Thyroid gland (tissue), 4 donors: ENCODE results near the gene UBE3A. TPM values are rescaled to one million over a fixed set of nuclear protein-coding genes. Genes with fewer than 3 reads are reported as not detected.
A peak's percentile ranks its signal among the peaks of the same experiment; 100 is the strongest.

ENCODE experiments used
- DNase-seq, 2 donors: peaks; one replicate each; pipeline ENCODE4 v3.0.0-alpha.2; 2019
- H3K27ac ChIP-seq, 3 donors: fragments of 200-600 bp; sonication (generic); 1 replicate in 2 of 3; 2 replicates in 1 of 3; pipeline ENCODE4 v1.5.1; 2016 to 2019; ENCODE audit warnings: mild to moderate bottlenecking in 1 of 3, moderate library complexity in 1 of 3
- H3K27me3 ChIP-seq: fragments of 200-600 bp; sonication (generic); one replicate; pipeline ENCODE4 v1.5.1; 2019
- H3K36me3 ChIP-seq, 2 donors: fragments of 200-600 bp; sonication (generic); one replicate each; pipeline ENCODE4 v1.5.1; 2016 to 2019
- H3K4me1 ChIP-seq, 2 donors: fragments of 200-600 bp; sonication (generic); one replicate each; pipeline ENCODE4 v1.5.1; 2017 to 2019
- H3K4me3 ChIP-seq, 3 donors: fragments of 200-600 bp; sonication (generic); replicated peaks in 1 of 3; 1 replicate in 2 of 3; 2 replicates in 1 of 3; pipeline ENCODE4 v1.5.1; 2016; ENCODE audit warnings: mild to moderate bottlenecking in 1 of 3
- H3K9me3 ChIP-seq: fragments of 200-600 bp; sonication (generic); one replicate; pipeline ENCODE4 v1.5.1; 2017
- POLR2A ChIP-seq, 2 donors: fragments of 450-650 bp; IDR thresholded peaks; one replicate each; pipeline ENCODE4 v1.6.1; 2017; ENCODE audit warnings: antibody characterized with exemption in 2 of 2, mild to moderate bottlenecking in 2 of 2, moderate library complexity in 1 of 2
- WGBS, 2 donors: methylation state at CpG; one replicate each; pipeline ENCODE4 v1.1.5; 2017; 5-methylcytosine and 5-hydroxymethylcytosine counted together
- intact Hi-C: fragments of 100-400 bp; cut with DNase I; formaldehyde crosslinking; loops from one replicate; pipeline ENCODE4 v1.15.1; 2023
- total RNA-seq, 4 donors: library from RNA; depleted of rRNA; stranded (reverse); fragments of >200 nt; gene quantifications; one replicate each; pipeline ENCODE4 v1.2.3, GENCODE V29; 2016
- TF ChIP-seq, protein P1 (sequence below), 6 experiments: fragments of 200-600 bp in 3 of 6; fragments of 450-650 bp in 3 of 6; sonication (generic) in 3 of 6; IDR thresholded peaks; one replicate each; pipeline ENCODE4 v1.5.1; 2016 to 2019; ENCODE audit warnings: antibody characterized with exemption in 6 of 6, mild to moderate bottlenecking in 2 of 6, inconsistent platforms in 1 of 6, moderate library complexity in 1 of 6

Gene UBE3A
- total RNA-seq, 4 donors from 2014 or later = 88.6 to 140 (median 106) TPM

DNA sequence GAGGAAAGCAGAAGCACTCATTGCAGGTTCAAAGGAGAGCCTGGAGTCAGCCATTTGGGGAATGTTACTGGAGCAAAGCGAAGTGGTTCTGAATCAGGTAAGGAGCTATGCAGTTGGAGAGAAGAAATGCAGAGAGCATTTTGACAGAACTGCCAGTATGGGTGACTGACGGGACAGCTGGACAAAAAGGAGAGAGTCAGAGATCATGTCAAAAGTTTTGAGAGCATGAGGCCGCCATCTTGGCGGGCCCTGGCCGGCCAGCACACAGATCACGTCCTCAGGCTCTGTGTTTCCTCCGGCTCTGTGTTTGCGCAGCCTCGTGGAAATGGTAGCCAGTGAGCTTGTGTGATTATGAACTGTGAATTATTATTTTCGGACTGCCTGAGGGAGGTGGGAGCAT is 29.8 kb upstream of the UBE3A start:
- Histone ChIP-seq H3K36me3 (no peaks in the 10 kb centered on the region), H3K27ac (no peak overlapping the region), H3K9me3 (no peaks in the 10 kb centered on the region), H3K27me3 (no peaks in the 10 kb centered on the region), H3K4me3 (no peak overlapping the region), H3K4me1 (peaks cover 27 to 46% of the 10 kb centered on the region in 2 donors)
- intact Hi-C loops = no loop called here
- 95% methylated on average over 10 of the region's 10 CpGs for WGBS, 2 donors
- TF ChIP-seq POLR2A (IDR thresholded peaks at IDR 0.05) = no peak
- TF ChIP-seq, protein P1, sequence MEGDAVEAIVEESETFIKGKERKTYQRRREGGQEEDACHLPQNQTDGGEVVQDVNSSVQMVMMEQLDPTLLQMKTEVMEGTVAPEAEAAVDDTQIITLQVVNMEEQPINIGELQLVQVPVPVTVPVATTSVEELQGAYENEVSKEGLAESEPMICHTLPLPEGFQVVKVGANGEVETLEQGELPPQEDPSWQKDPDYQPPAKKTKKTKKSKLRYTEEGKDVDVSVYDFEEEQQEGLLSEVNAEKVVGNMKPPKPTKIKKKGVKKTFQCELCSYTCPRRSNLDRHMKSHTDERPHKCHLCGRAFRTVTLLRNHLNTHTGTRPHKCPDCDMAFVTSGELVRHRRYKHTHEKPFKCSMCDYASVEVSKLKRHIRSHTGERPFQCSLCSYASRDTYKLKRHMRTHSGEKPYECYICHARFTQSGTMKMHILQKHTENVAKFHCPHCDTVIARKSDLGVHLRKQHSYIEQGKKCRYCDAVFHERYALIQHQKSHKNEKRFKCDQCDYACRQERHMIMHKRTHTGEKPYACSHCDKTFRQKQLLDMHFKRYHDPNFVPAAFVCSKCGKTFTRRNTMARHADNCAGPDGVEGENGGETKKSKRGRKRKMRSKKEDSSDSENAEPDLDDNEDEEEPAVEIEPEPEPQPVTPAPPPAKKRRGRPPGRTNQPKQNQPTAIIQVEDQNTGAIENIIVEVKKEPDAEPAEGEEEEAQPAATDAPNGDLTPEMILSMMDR (IDR thresholded peaks at IDR 0.05) = no peak
- no peak for DNase-seq

GRCh38 chr15:25465835-25466234 is 27.0 kb upstream of the UBE3A start:
- Histone ChIP-seq H3K4me3 (no peak overlapping the region), H3K4me1 (peaks cover 27 to 46% of the 10 kb centered on the region in 2 donors), H3K36me3 (no peaks in the 10 kb centered on the region), H3K27ac (peak overlapping the region in 2 of 3 donors; percentile 0 to 38), H3K9me3 (no peaks in the 10 kb centered on the region), H3K27me3 (no peaks in the 10 kb centered on the region)
- 19 to 56% methylated on average over 1 of the region's 1 CpG for WGBS, 2 donors
- DNase-seq = peak; percentile 99
- intact Hi-C loops = no loop called here
- no peak for TF ChIP-seq POLR2A (IDR thresholded peaks at IDR 0.05)
- TF ChIP-seq, protein P1 (IDR thresholded peaks at IDR 0.05) = peak in 1 of 6 experiments; percentile 14

DNA sequence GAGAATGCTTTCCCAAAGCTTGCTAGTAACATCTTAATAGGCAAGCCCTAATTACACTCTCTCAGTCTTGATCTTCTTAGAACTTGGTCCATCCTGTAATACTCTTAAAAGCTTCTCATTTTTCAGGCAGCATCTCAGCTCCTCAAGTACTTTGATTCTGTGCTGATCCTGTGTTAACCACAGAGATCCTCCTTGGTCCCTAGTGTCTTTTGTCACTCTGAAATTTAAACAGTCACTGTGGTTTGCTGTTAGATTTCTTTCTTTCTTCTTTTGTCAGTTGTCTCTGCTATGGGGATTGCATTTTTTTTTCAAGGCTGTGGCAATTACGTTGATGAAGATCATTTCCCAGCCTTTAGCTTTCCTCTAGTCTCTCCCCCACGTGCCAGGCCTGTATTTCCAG is 26.0 kb upstream of the UBE3A start:
- peaks cover 27 to 46% of the 10 kb centered on the region in 2 donors for H3K4me1 ChIP-seq
- H3K9me3 ChIP-seq = no peaks in the 10 kb centered on the region
- H3K4me3 ChIP-seq = no peak overlapping the region
- TF ChIP-seq, protein P1 (IDR thresholded peaks at IDR 0.05) = no peak
- TF ChIP-seq POLR2A (IDR thresholded peaks at IDR 0.05) = no peak
- H3K36me3 ChIP-seq = no peaks in the 10 kb centered on the region
- no peaks in the 10 kb centered on the region for H3K27me3 ChIP-seq
- no peak for DNase-seq
- intact Hi-C loops = no loop called here
- WGBS, 2 donors = 84 to 85% methylated on average over 2 of the region's 2 CpGs
- H3K27ac ChIP-seq = no peak overlapping the region

DNA sequence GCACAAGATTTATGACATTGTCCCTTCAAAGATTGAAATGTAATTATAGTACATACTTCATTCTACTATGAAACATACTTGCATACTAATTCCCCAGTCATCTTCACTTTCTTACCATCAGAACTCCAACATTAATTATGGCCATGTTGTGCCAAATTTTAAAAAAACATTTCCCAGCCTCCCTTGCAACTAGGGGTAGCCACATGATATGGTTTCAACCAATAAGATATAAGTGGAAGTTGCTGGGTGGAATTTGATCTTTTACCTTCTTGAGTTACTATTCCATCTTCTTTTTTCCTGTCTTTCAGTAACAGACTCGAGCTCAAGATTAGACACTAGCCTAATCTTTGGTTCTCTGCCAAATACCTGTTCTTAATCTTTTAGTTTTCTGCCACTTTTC is 25.6 kb upstream of the UBE3A start:
- WGBS, 2 donors = 0 to 45% methylated on average over 1 of the region's 1 CpG
- intact Hi-C loops = no loop called here

GRCh38 chr15:25456196-25456595 is 17.4 kb upstream of the UBE3A start:
- H3K4me3 ChIP-seq = no peak overlapping the region
- H3K27ac ChIP-seq = no peak overlapping the region
- 91% methylated on average over 3 of the region's 3 CpGs for WGBS, 2 donors
- no peaks in the 10 kb centered on the region for H3K36me3 ChIP-seq
- no peaks in the 10 kb centered on the region for H3K27me3 ChIP-seq
- no peaks in the 10 kb centered on the region for H3K4me1 ChIP-seq
- no peak for DNase-seq
- intact Hi-C loops = no loop called here
- no peak for TF ChIP-seq POLR2A (IDR thresholded peaks at IDR 0.05)
- TF ChIP-seq, protein P1 (IDR thresholded peaks at IDR 0.05) = no peak
- no peaks in the 10 kb centered on the region for H3K9me3 ChIP-seq

More for the DNA sequence above, 25.6 kb upstream of the UBE3A start:
- Histone ChIP-seq H3K4me1 (peaks cover 27 to 42% of the 10 kb centered on the region in 2 donors), H3K4me3 (no peak overlapping the region), H3K27ac (no peak overlapping the region), H3K9me3 (no peaks in the 10 kb centered on the region), H3K36me3 (no peaks in the 10 kb centered on the region), H3K27me3 (no peaks in the 10 kb centered on the region)
- DNase-seq = no peak
- no peak for TF ChIP-seq POLR2A (IDR thresholded peaks at IDR 0.05)
- TF ChIP-seq, protein P1 (IDR thresholded peaks at IDR 0.05) = no peak
